ENCODE data around the gene DMBT1.
A peak's percentile ranks its signal among the peaks of the same experiment; 100 is the strongest.

DMBT1 gene

DNA sequence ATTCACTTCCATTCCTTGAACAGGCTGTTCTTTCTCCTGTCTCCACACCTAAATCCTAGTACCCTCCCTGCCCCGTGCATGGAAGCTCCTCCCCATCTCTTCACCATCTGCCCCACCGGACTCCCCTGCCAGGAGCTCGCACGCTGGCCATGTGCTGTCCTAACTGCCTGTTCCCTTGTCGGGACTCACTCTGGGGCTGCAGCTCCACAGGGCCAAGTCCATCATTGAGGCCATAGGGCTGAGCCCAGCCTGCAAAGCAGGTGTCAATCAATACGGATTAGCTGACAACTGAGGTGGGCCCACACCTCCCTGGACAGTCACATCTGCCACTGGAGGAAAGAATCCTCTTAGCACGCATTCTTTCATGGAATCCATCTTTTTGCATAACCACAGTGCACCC lies 41.4 kb upstream of the DMBT1 start:
- H3K27ac ChIP-seq: no peak overlapping the region
- TF ChIP-seq CTCF (conservative IDR thresholded peaks at IDR 0.05): no peak
- no peak for TF ChIP-seq ZFX (IDR thresholded peaks at IDR 0.05)

GRCh38 chr10:122519873-122520272 lies 40.7 kb upstream of the DMBT1 start:
- no peak overlapping the region for H3K27ac ChIP-seq

GRCh38 chr10:122521011-122521410 lies 39.5 kb upstream of the DMBT1 start:
- no peak for TF ChIP-seq CTCF (conservative IDR thresholded peaks at IDR 0.05)
- TF ChIP-seq ZFX (IDR thresholded peaks at IDR 0.05): no peak
- H3K27ac ChIP-seq: no peak overlapping the region

More at GRCh38 chr10:122519873-122520272, 40.7 kb upstream of the DMBT1 start:
- TF ChIP-seq CTCF (conservative IDR thresholded peaks at IDR 0.05): no peak
- TF ChIP-seq ZFX (IDR thresholded peaks at IDR 0.05): no peak

GRCh38 chr10:122524811-122525210 lies 35.7 kb upstream of the DMBT1 start:
- no peak overlapping the region for H3K27ac ChIP-seq
- TF ChIP-seq ZFX (IDR thresholded peaks at IDR 0.05): no peak
- no peak for TF ChIP-seq CTCF (conservative IDR thresholded peaks at IDR 0.05)

GRCh38 chr10:122525788-122526187 lies 34.8 kb upstream of the DMBT1 start:
- no peak for TF ChIP-seq ZFX (IDR thresholded peaks at IDR 0.05)
- peak; percentile 44 for TF ChIP-seq CTCF (conservative IDR thresholded peaks at IDR 0.05)
- H3K27ac ChIP-seq: no peak overlapping the region

DNA sequence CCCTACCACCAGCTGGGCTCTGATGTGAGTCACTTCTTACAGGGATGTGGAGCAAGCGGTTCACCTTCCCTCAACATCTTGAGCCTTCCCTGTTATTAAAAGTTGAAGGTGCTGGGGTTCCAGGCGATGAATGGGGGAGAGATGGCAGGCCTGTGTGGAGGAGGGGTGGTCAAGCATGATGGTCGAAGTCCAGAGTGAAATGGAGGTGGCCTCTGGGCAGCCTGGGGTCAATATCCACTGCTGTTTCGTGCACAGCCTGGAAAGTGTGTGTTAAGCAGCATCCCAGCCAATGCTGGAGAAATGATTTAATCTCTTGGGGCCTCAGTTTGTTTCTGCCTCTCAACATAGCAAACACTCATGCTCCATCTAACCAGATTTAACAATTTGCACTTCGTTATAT lies 33.7 kb upstream of the DMBT1 start:
- no peak overlapping the region for H3K27ac ChIP-seq
- TF ChIP-seq ZFX (IDR thresholded peaks at IDR 0.05): no peak
- no peak for TF ChIP-seq CTCF (conservative IDR thresholded peaks at IDR 0.05)

DNA sequence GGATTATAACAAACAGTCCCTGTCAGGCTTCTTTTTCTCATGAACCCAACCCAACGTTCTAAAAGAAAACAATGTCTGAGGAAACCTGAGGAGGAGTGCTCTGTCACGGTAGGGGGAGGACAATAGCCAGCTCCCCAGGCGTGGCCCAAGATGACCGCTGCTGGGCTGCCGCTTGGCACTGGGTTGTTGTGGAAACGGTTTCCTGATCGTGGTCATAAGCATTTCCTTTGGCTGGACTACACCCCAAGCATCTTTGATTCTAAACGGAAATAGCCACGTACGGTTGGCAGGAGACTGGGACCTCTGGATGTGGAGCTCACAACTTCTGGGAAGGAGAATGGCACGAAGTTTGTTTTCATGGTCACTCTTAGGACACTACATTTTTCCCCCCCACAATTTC lies 30.4 kb upstream of the DMBT1 start:
- TF ChIP-seq ZFX (IDR thresholded peaks at IDR 0.05) (no peak), CTCF (conservative IDR thresholded peaks at IDR 0.05) (no peak)
- H3K27ac ChIP-seq: no peak overlapping the region
